HG03064 (cell line): ENCODE results near the gene PDE4D.
"Not testable (repeated sequence)": the region's sequence is repeated elsewhere in the genome, so short reads cannot be mapped to it uniquely, and the experiment has no call there.

ENCODE experiments used
- ATAC-seq: cut with Tn5 transposase; IDR thresholded peaks from one replicate; pipeline ENCODE4 v1.9.1; 2021; ENCODE audit warnings: low read depth; ENCODE audit not compliant: unreplicated experiment

Gene PDE4D

GRCh38 chr5:59449905-59450644 is 443.5 kb downstream of the PDE4D start:
- ATAC-seq = no peak

GRCh38 chr5:59446356-59446755 is 447.2 kb downstream of the PDE4D start:
- ATAC-seq = no peak

DNA sequence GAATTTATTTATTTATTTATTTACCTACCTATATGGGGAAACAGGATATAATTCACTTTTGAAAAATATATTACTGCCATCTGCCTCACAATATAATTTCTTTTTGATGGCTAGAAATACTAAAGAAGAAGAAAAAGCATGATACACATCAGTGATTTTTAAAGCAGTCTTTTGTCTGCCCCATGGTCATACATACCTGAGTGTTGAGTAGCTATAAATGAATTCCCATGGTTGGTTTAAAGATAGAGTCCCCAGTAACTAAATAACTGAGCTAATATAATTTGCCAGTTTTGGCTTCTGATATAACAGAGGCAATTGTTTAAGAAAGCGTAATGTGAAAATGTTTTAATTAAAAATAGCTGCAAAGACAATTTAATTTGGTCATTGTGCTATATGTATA is 447.8 kb downstream of the PDE4D start:
- ATAC-seq = no peak

DNA sequence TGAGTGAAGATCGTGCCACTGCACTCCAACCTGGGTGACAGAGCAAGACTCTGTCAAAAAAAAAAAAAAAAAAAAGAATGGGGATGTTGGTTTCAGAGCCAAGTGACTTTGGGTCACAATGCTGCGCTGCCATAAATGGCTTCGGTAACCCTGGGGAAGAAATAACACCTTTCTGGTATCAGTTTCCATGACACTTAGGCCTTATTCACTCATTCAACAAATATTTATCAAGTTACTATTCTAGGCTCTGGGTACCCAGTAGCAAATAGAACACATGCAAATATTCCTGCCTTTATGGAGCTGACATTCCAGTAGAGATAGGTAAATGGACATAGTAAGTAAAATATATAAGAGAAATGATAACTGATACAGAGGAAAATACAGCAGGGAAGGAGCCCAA is 454.2 kb downstream of the PDE4D start:
- ATAC-seq = no peak

DNA sequence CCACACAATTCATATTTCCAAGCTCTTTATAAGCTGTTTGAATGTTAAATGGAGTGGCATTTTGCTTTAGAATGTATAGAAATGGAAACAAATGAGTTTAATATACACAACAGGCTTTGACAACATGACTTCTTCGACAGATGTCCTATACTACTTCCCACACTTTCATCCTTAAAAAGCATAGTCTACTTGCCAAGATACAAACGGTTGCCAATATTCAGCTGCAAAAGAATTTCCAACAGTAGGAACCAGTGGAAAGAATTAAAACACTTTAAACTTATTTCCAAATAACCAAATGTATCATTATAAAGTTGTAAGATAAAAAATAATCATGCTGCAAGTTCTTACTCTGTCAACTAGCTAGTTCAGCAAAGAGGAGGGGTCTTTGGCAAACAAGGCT is 456.4 kb downstream of the PDE4D start:
- ATAC-seq = no peak

DNA sequence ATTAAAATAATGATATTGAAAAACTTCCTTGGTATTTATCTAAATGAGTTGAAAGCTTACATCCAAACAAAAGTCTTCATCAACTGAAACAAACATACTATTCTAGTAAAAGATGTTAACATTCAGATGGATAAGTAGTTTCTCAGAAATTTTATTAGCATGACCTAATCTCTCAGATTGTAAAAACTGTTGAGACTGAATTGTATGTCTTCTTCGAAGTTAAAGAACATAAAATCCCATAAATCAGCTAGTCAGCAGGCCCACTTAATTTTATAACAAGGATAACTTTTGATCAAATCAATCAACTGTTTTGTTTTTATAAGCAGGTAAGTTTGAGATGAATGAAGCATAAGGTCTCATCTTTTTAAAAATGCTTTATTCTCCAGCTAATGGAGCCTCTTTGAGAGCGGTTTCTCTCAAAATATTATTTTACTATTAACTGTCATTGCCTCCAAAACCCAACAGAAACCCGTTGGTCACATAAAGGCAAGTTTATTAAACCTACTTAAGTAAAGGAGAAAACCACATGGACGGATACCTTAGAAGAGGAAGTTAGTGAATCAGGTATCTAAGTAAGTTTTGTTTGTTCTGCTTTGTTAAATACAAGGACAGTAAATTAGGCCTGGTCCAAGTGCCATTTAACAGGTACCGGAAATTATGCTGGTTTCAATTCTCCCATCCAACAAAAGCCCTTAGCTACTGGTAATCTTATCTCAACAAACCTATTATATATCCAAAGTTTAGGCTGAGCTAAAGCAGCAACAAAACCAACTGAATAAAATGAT is 457.0 kb downstream of the PDE4D start:
- no peak for ATAC-seq

GRCh38 chr5:59433174-59433573 is 460.4 kb downstream of the PDE4D start:
- ATAC-seq = no peak

GRCh38 chr5:59430066-59430685 is 463.4 kb downstream of the PDE4D start:
- ATAC-seq = no peak

- ATAC-seq = no peak
Measured at GRCh38 chr5:59428391-59428790, 465.1 kb downstream of the PDE4D start.

DNA sequence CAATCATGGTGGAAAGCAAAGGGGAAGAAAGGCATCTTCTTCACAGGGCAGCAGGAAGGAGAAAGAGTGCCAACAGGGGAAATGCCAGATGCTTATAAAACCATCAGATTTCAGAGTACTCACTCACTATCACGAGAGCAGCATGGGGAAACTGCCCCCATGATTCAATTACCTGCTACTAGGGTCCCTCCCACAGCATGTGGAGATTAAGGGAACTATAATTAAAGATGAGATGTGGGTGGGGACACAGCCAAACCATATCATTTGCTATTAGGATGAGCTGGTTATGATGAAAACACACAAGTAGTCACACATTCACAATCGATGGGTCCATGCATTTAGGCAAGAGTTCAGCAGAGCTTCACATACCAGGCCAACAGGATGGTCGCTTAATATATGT is 469.0 kb downstream of the PDE4D start:
- ATAC-seq = no peak

GRCh38 chr5:59423021-59423420 is 470.5 kb downstream of the PDE4D start:
- ATAC-seq = no peak

- ATAC-seq = no peak
Measured at GRCh38 chr5:59421986-59422941, 471.3 kb downstream of the PDE4D start.

- no peak for ATAC-seq
Measured at GRCh38 chr5:59420596-59420995, 472.9 kb downstream of the PDE4D start.

GRCh38 chr5:59418808-59419207 is 474.7 kb downstream of the PDE4D start:
- no peak for ATAC-seq

GRCh38 chr5:59416451-59416850 is 477.1 kb downstream of the PDE4D start:
- ATAC-seq = no peak

- ATAC-seq = no peak
Measured at GRCh38 chr5:59416026-59416425, 477.5 kb downstream of the PDE4D start.

DNA sequence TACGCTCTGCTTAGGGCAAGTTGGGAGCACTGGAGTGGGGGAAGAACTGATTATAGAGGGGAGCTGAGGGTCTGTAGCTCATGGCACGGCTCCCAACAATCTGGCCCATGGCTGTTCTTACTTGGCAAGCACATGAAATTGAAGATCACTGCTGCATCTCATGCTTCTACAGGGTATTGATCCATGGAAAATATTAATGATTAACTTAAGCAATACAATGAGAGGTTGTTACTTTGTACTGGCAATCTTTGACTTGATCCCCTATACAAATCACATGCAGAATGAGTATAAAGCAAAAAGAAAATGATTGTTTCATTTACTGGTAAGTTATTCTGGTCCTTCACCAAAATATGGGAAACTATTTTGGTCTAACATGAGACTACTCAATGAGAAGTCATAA is 481.1 kb downstream of the PDE4D start:
- no peak for ATAC-seq

DNA sequence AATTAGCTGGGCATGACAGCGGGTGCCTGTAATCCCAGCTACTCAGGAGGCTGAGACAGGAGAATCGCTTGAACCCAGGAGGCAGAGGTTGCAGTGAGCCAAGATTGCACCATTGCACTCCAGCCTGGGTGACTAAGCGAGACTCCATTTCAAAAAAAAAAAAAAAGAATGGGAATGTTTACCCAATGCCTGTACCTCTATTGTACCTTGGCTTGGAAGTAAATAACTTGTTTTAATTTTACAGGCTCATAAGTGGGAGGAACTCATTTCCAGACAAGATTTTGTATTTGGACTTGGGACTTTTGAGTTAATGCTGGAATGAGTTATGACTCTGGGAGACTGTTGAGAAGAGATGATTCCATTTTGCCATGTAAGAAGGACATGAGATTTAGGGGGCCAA is 484.5 kb downstream of the PDE4D start:
- ATAC-seq = not testable (repeated sequence)

- ATAC-seq = no peak
Measured at GRCh38 chr5:59407967-59408366, 485.6 kb downstream of the PDE4D start.

- no peak for ATAC-seq
Measured at GRCh38 chr5:59401637-59402036, 491.9 kb downstream of the PDE4D start.
